SK-N-SH treated with all-trans-retinoic acid at 6 μM for 48 hours (cell line): ENCODE measurements around the gene NBAS.
"Not testable (repeated sequence)": the region's sequence is repeated elsewhere in the genome, so short reads cannot be mapped to it uniquely, and the experiment has no call there.

ENCODE experiments used
- ARNTL ChIP-seq: fragments of 450-650 bp; formaldehyde crosslinking; IDR thresholded peaks from 2 replicates; pipeline ENCODE4 v1.5.0; 2020; ENCODE audit warnings: low read depth, mild to moderate bottlenecking, moderate library complexity, borderline replicate concordance
- GLIS3 ChIP-seq: fragments of 250-450 bp; sonication (Bioruptor Pico); IDR thresholded peaks from 2 replicates; pipeline ENCODE4 v1.5.0; 2020; ENCODE audit warnings: mild to moderate bottlenecking, moderate library complexity
- PPARA ChIP-seq: fragments of 250-450 bp; sonication (Bioruptor Pico); IDR thresholded peaks from 2 replicates; pipeline ENCODE4 v1.5.0; 2020; ENCODE audit warnings: mild to moderate bottlenecking, borderline replicate concordance
- RARB ChIP-seq: fragments of 250-450 bp; sonication (Bioruptor Pico); IDR thresholded peaks from 2 replicates; pipeline ENCODE4 v1.8.0; 2021; ENCODE audit warnings: mild to moderate bottlenecking, moderate library complexity
- ZFP3 ChIP-seq: fragments of 250-450 bp; sonication (Bioruptor Pico); IDR thresholded peaks from 2 replicates; pipeline ENCODE4 v1.5.0; 2020; ENCODE audit warnings: mild to moderate bottlenecking, moderate library complexity
- TF ChIP-seq, protein P1 (sequence below): fragments of 250-450 bp; sonication (Bioruptor Pico); IDR thresholded peaks from 2 replicates; pipeline ENCODE4 v1.8.0; 2020; ENCODE audit warnings: mild to moderate bottlenecking, moderate library complexity, borderline replicate concordance
- TF ChIP-seq, protein P2 (sequence below): fragments of 250-450 bp; sonication (Bioruptor Pico); IDR thresholded peaks from 2 replicates; pipeline ENCODE4 v1.5.1; 2020; ENCODE audit warnings: low read depth, mild to moderate bottlenecking, moderate library complexity

DNA sequence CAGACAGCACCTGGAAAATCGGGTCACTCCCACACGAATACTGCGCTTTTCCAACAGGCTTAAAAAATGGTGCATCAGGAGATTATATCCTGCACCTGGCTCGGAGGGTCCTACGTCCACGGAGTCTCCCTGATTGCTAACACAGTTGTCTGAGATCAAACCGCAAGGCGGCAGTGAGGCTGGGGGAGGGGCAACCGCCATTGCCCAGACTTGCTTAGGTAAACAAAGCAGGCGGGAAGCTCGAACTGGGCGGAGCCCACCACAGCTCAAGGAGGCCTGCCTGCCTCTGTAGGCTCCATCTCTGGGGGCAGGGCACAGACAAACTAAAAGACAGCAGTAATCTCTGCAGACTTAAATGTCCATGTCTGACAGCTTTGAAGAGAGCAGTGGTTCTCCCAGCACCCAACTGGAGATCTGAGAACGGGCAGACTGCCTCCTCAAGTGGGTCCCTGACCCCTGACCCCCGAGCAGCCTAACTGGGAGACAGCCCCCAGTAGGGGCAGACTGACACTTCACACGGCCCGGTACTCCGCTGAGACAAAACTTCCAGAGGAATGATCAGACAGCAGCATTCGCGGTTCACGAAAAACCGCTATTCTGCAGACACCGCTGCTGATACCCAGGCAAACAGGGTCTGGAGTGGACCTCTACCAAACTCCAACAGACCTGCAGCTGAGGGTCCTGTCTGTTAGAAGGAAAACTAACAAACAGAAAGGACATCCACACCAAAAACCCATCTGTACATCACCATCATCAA is 121.2 kb downstream of the NBAS start:
- TF ChIP-seq, protein P1, sequence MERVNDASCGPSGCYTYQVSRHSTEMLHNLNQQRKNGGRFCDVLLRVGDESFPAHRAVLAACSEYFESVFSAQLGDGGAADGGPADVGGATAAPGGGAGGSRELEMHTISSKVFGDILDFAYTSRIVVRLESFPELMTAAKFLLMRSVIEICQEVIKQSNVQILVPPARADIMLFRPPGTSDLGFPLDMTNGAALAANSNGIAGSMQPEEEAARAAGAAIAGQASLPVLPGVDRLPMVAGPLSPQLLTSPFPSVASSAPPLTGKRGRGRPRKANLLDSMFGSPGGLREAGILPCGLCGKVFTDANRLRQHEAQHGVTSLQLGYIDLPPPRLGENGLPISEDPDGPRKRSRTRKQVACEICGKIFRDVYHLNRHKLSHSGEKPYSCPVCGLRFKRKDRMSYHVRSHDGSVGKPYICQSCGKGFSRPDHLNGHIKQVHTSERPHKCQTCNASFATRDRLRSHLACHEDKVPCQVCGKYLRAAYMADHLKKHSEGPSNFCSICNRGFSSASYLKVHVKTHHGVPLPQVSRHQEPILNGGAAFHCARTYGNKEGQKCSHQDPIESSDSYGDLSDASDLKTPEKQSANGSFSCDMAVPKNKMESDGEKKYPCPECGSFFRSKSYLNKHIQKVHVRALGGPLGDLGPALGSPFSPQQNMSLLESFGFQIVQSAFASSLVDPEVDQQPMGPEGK (CRISPR knock-in tag) = not testable (repeated sequence)
- not testable (repeated sequence) for TF ChIP-seq RARB (CRISPR knock-in tag); ZFP3 (CRISPR knock-in tag); ARNTL; GLIS3; PPARA (CRISPR knock-in tag)
- TF ChIP-seq, protein P2, sequence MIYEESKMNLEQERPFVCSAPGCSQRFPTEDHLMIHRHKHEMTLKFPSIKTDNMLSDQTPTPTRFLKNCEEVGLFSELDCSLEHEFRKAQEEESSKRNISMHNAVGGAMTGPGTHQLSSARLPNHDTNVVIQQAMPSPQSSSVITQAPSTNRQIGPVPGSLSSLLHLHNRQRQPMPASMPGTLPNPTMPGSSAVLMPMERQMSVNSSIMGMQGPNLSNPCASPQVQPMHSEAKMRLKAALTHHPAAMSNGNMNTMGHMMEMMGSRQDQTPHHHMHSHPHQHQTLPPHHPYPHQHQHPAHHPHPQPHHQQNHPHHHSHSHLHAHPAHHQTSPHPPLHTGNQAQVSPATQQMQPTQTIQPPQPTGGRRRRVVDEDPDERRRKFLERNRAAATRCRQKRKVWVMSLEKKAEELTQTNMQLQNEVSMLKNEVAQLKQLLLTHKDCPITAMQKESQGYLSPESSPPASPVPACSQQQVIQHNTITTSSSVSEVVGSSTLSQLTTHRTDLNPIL = not testable (repeated sequence)
